Measurements from ENCODE around the gene HNRNPL. TPM values are rescaled to one million over a fixed set of nuclear protein-coding genes. Genes with fewer than 3 reads are reported as not detected.

Gene HNRNPL
- total and polyA plus RNA-seq, 9 of the 15 experiments (the other 6 are each of a cell fraction or from before 2014, with no cell fraction given), result 39.5 to 610 (median 299) TPM

- peak; percentile 40; the same call in 1 of the 2 replicates for TF ChIP-seq REST (IDR thresholded peaks at IDR 0.05; ENCODE audit: borderline replicate concordance)
- no peak for TF ChIP-seq REST (CRISPR knock-in tag; IDR thresholded peaks at IDR 0.05; ENCODE audit: low read depth)
- peak; percentile 99 for TF ChIP-seq MYC (IDR thresholded peaks at IDR 0.05; ENCODE audit: low read depth, low read length)
- TF ChIP-seq MYC (CRISPR knock-in tag; IDR thresholded peaks at IDR 0.05; ENCODE audit: borderline replicate concordance, low read depth), result no peak
- TF ChIP-seq JUN (IDR thresholded peaks at IDR 0.05; ENCODE audit: borderline replicate concordance, low read depth, low read length), result 0 out of 2 replicates have a peak, but pooled peaks have one; percentile 42
- TF ChIP-seq JUN (CRISPR knock-in tag; IDR thresholded peaks at IDR 0.05; ENCODE audit: borderline replicate concordance), result no peak
- TF ChIP-seq ZNF274 (IDR thresholded peaks at IDR 0.05; ENCODE audit: borderline replicate concordance, low read depth, low read length), result no peak
- no peak for TF ChIP-seq RBM17 (IDR thresholded peaks at IDR 0.05; ENCODE audit: borderline replicate concordance, low read depth, low read length)
- TF ChIP-seq ADNP (tag; IDR thresholded peaks at IDR 0.05), result peak; percentile 83
- TF ChIP-seq UBTF (IDR thresholded peaks at IDR 0.05; ENCODE audit: borderline replicate concordance in 1 of 2, low read depth in 2 of 2, low read length in 2 of 2), result no peak
- no peak for TF ChIP-seq SIN3B (IDR thresholded peaks at IDR 0.05; ENCODE audit: low read depth)
- TF ChIP-seq ETV6 (IDR thresholded peaks at IDR 0.05; ENCODE audit: borderline replicate concordance in 1 of 2, low read depth in 2 of 2, low read length in 1 of 2), result peak; percentile 37 to 61; a peak in 3 of 4 replicates
- no peak for TF ChIP-seq ETV6 (CRISPR knock-in tag; IDR thresholded peaks at IDR 0.05; ENCODE audit: borderline replicate concordance)
- TF ChIP-seq RBM22 (IDR thresholded peaks at IDR 0.05; ENCODE audit: low read depth, low read length, poor library complexity, severe bottlenecking), result no peak
- TF ChIP-seq GATA2 (CRISPR knock-in tag; IDR thresholded peaks at IDR 0.05), result peak; percentile 92
- no peak for TF ChIP-seq ZNF780A (CRISPR knock-in tag; IDR thresholded peaks at IDR 0.05)
Measured at GRCh38 chr19:38862321-38863059, 12.7 kb upstream of the HNRNPL start (continued).
